Transverse colon (tissue), 3 donors: ENCODE data around the gene DNAAF5.

ENCODE experiments used
- POLR2A ChIP-seq: fragments of 450-650 bp; IDR thresholded peaks from one replicate; pipeline ENCODE4 v1.6.1; 2016; ENCODE audit warnings: antibody characterized with exemption, mild to moderate bottlenecking, moderate library complexity
- TF ChIP-seq, protein P1 (sequence below), 5 experiments: fragments of 200-600 bp in 3 of 5; fragments of 450-650 bp in 2 of 5; sonication (generic) in 3 of 5; IDR thresholded peaks; 1 replicate in 2 of 5; 2 replicates in 3 of 5; pipeline ENCODE4 v1.5.1; 2016 to 2017; ENCODE audit warnings: antibody characterized with exemption in 5 of 5, inconsistent platforms in 3 of 5, mild to moderate bottlenecking in 2 of 5, moderate library complexity in 1 of 5

- TF ChIP-seq, protein P1, sequence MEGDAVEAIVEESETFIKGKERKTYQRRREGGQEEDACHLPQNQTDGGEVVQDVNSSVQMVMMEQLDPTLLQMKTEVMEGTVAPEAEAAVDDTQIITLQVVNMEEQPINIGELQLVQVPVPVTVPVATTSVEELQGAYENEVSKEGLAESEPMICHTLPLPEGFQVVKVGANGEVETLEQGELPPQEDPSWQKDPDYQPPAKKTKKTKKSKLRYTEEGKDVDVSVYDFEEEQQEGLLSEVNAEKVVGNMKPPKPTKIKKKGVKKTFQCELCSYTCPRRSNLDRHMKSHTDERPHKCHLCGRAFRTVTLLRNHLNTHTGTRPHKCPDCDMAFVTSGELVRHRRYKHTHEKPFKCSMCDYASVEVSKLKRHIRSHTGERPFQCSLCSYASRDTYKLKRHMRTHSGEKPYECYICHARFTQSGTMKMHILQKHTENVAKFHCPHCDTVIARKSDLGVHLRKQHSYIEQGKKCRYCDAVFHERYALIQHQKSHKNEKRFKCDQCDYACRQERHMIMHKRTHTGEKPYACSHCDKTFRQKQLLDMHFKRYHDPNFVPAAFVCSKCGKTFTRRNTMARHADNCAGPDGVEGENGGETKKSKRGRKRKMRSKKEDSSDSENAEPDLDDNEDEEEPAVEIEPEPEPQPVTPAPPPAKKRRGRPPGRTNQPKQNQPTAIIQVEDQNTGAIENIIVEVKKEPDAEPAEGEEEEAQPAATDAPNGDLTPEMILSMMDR (IDR thresholded peaks at IDR 0.05) = no peak
- no peak for TF ChIP-seq POLR2A
Measured at GRCh38 chr7:776381-776780, 49.9 kb downstream of the DNAAF5 start.
